Astrocyte of the cerebellum (primary cell): ENCODE data around the gene CDC42SE1.

Experiments used
- DNase-seq: peaks from one replicate; pipeline ENCODE4 v3.0.0-alpha.2; 2011; ENCODE audit warnings: low read depth
- H3K4me3 ChIP-seq: 2 replicates; pipeline ENCODE4 v1.5.1; 2011; ENCODE audit warnings: mild to moderate bottlenecking, low read depth, low read length, moderate library complexity
- CTCF ChIP-seq: IDR thresholded peaks from 2 replicates; pipeline ENCODE4 v1.5.1; 2012; ENCODE audit warnings: low read length, low read depth, moderate library complexity, mild to moderate bottlenecking; ENCODE audit errors: missing control alignments
- in situ Hi-C: cut with HindIII; loops from 2 replicates; pipeline ENCODE4 v1.10.0; 2017; ENCODE audit warnings: low sequenced_read_pairs

The CDC42SE1 gene

GRCh38 chr1:151055581-151055980 is 3.8 kb downstream of the CDC42SE1 start:
- in situ Hi-C loops = no loop called here
- no peak overlapping the region for H3K4me3 ChIP-seq
- no peak for DNase-seq
- no peak for TF ChIP-seq CTCF

GRCh38 chr1:151054971-151055547 is 4.4 kb downstream of the CDC42SE1 start:
- DNase-seq = no peak
- in situ Hi-C loops = no loop called here
- TF ChIP-seq CTCF = no peak
- H3K4me3 ChIP-seq = no peak overlapping the region

DNA sequence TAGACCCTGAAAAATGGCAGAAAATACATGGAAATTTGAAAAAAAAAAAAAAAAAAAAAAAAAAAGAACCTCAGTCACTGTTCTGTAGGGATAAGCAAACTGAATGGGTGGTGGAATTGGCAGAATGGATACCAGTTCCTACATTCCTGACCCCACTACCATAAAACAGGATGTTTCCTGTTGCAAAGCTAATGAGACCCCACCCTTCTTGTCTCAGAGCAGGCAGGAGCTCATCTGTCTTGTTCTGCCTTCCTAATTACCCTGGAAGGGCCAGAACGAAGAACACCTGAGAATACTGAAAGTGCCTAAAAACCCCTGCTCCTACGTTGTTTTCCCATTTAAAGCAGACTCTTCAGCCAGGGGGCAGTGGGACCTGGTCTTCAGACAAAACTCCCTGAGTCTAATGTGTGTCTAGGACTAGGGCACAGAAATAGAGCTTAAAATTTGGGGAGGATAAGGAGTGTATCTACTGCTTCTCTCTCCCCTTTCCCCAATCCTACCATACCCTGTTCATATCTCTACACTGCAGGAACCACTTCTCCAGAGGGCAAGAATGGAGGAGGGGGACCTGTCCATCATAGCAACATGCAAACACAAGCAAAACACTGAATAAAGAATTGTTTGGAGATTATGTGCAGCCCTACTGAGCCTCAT is 7.9 kb downstream of the CDC42SE1 start:
- in situ Hi-C loops = no loop called here
- no peak for DNase-seq
- no peak overlapping the region for H3K4me3 ChIP-seq
- TF ChIP-seq CTCF = no peak

DNA sequence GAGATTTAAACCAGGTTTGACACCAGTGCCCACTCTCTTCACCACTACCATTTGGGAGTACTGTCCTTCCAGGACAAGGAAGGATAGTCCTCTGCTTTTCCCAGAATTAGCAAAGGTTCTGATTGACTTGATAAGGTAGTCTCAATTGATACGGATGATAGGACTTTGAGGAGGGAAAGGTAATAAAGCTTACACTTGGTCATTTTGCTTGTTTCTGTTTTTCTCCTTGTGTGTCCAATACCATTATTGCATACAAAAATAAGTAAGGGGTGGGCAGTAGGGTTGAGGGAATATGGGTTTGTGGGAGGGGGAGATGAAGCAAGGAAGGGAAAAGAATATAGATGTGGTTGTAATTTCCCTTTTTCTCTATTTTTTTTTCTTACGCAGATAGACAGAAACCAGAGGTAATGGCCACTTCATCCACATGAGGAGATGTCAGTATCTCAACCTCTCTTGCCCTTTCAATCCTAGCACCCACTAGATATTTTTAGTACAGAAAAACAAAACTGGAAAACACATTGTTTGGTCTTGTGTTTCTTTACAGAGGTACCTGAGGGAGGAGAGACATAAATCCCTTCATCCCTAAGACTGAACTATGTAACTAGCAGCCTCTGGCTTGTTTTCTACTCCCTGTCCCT is 9.3 kb downstream of the CDC42SE1 start:
- H3K4me3 ChIP-seq = no peak overlapping the region
- DNase-seq = no peak
- in situ Hi-C loops = no loop called here
- no peak for TF ChIP-seq CTCF

DNA sequence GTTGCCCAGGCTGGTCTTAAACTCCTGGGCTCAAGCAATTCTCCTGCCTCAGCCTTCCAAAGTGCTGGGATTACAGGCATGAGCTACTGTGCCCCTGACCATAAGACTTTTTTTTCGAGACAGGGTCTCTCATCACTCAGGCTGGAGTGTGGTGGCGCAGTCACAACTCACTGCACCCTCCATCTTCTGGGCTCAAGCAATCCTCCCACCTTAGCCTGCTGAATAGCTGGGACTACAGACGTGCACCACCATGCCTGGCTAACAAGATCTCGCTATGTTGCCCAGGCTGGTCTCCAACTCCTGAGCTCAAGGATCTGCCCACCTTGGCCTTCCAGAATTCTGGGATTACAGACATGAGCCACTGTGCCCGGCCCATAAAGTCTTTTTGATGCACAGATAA is 10.0 kb downstream of the CDC42SE1 start:
- no peak overlapping the region for H3K4me3 ChIP-seq
- DNase-seq = no peak
- in situ Hi-C loops = no loop called here
- no peak for TF ChIP-seq CTCF

- peak overlapping the region; percentile 74 for H3K4me3 ChIP-seq
Measured at GRCh38 chr1:151048645-151049032, 10.8 kb downstream of the CDC42SE1 start.

More at GRCh38 chr1:151048645-151049032, 10.8 kb downstream of the CDC42SE1 start:
- no peak for DNase-seq
- no peak for TF ChIP-seq CTCF
- in situ Hi-C loops = no loop called here
